HG02970 (cell line): ENCODE results near the gene POLN.
"Not testable (repeated sequence)": the region's sequence is repeated elsewhere in the genome, so short reads cannot be mapped to it uniquely, and the experiment has no call there.

ENCODE experiments used
- ATAC-seq: cut with Tn5 transposase; IDR thresholded peaks from one replicate; pipeline ENCODE4 v1.9.1; 2021; ENCODE audit warnings: mild to moderate bottlenecking, moderate library complexity, moderate number of reproducible peaks; ENCODE audit not compliant: unreplicated experiment, low FRiP score

The POLN gene

GRCh38 chr4:2174061-2174460 lies 67.9 kb downstream of the POLN start:
- ATAC-seq, result no peak

DNA sequence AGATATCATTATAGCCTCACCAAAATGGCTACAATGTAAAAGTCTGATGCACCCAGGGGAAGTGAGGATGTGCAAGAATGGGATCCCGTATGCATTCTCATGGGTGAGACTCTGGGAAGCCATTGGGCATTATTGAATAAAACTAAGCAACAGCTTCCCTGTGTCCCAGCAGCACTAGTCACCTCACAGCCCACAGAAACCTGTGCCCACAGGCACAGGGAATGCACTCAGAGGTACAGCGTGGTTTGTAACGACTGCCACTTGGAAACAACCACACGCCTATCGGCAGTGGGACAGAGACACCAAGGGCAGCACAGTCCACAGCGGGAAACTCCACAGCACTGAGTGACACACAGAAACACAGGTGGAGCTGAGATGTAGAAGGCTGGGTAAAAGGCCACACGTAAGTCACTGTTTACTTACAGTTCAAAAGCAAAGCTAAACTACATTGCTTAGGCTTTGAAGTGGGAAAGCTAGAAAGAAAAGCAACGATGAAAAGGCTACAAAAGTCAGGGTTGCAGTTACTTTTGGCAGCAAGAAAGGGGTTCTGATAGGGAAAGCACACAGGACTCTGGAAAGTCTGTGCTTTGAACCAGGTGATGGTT lies 69.2 kb downstream of the POLN start:
- ATAC-seq, result no peak

GRCh38 chr4:2172161-2172560 lies 69.8 kb downstream of the POLN start:
- ATAC-seq, result no peak

DNA sequence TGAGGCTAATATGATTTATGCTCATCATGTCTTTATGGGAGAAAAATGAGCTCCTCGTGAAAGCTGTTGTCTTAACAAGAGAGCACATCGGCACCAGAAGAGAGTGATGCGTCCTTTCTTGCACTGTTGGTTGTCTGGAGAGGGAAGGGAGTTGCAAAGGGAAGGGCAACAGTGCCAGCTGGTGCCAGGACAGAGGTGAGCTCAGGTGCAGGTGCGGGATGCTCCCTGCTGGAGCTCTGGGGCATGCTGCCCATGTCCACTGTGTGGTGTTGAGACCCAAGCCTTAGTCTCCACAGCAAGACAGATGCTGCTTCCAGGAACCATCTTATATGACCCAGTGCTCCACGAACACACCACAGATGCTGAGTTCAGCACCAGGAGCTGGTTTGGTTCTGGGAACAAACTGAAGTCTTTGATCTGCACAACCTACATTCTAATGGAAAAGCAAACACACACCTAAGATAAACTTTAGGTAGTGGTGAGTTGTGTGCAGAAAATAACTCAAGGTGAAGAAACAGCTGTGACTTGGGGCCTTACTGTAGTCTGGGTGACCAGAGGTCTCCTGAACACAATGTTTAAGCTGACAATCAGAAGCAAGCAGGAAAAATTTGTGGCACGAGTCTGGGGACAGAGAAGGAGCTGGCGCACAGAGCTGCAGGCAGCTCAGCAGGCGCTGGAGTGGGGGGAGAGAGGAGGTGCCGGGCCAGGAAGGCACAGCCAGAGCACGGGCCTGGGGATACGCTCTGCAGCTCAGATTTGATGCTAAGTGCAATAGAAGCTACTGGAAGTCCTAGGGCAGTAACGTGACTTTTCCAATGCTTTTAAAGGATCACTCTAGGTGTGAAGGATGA lies 73.2 kb downstream of the POLN start:
- ATAC-seq, result no peak

GRCh38 chr4:2166253-2166652 lies 75.7 kb downstream of the POLN start:
- ATAC-seq, result no peak

DNA sequence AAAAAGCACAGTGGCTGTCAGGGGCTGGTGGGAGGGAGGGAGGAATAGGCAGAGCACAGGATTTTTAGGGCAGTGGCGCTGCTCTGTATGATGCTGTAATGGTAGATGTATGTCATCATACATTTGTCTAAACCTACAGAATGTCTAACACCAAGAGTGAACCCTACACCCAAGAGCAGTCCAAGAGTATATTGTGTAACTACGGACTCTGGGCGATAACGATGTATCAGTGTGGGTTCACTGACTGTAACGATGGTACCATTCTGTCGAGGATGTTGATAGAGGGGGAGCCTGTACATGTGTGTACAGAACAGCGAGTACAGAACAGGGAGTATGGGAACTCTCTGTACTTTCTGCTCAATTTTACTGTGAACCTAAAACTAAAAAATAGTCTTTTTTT lies 76.5 kb downstream of the POLN start:
- no peak for ATAC-seq

DNA sequence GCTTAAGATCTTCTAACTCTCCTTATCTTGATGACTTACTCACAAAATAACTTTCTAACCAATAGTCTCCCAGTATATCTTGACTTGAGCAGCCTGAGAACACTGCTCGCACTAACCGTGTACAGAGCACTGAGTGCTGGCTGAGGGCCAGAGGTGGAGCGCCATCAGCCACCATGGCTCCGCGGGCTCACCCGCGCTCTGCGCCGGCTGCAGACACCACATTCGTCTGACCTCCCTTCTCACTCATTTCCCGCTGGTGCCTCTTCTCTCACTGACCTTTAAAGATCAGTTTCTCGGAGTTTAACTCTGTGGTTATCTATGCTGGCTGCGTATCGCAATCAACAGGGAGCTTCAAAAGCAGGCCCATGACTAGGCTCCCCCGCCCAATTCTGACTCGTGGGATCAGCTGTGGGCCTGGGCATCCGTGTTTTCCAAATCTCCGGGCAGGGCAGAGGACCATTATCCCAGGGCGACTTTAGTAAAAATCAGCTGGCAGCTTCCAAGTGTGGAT lies 78.6 kb downstream of the POLN start:
- ATAC-seq, result no peak

GRCh38 chr4:2161092-2161703 lies 80.7 kb downstream of the POLN start:
- ATAC-seq, result not testable (repeated sequence)

- no peak for ATAC-seq
Measured at GRCh38 chr4:2159931-2160330, 82.0 kb downstream of the POLN start.

DNA sequence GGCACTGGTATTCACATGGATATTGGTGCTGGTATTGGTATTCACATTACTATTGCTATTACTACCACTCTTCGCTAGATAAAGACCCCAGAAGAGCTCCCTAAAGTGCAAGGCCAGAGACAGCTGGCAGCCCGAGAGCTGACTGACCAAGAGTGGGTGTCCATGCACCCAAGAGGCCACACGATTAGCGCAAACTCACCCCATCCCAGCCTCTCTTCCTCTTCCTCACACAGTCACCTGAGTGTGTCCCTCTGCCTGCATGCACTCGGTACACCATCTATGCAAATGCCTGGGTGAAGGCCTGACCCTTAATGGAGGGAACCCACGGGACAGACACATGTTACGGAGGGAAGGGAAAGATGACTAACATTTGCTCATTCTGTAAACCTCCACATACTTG lies 86.7 kb downstream of the POLN start:
- ATAC-seq, result no peak

DNA sequence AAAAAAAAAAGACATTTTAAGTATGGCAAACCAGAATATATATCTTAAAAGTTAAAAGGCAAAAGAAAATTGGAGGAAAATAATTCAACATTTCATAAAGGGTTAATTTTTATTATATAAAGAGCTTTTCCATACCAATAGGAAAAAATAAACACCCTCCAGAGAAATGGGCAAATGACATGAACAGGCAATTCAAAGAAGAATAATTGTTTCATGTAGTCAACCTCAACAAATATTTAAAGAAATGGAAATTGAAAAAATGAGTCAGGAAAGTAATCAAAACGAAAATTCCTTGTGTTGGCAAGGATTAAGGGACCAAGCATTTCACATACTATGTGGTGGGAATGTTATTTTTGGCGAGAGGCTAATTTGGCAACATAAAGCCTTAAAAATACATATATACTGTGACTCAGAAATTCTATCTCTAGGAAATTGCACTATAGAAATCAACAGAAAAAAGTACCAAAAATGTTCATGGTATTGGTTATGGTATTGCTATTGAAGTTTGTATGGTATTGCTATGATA lies 87.6 kb downstream of the POLN start:
- no peak for ATAC-seq

- ATAC-seq, result no peak
Measured at GRCh38 chr4:2151544-2151943, 90.4 kb downstream of the POLN start.

- no peak for ATAC-seq
Measured at GRCh38 chr4:2150076-2150475, 91.8 kb downstream of the POLN start.

- ATAC-seq, result no peak
Measured at GRCh38 chr4:2142630-2143427, 99.1 kb downstream of the POLN start.

DNA sequence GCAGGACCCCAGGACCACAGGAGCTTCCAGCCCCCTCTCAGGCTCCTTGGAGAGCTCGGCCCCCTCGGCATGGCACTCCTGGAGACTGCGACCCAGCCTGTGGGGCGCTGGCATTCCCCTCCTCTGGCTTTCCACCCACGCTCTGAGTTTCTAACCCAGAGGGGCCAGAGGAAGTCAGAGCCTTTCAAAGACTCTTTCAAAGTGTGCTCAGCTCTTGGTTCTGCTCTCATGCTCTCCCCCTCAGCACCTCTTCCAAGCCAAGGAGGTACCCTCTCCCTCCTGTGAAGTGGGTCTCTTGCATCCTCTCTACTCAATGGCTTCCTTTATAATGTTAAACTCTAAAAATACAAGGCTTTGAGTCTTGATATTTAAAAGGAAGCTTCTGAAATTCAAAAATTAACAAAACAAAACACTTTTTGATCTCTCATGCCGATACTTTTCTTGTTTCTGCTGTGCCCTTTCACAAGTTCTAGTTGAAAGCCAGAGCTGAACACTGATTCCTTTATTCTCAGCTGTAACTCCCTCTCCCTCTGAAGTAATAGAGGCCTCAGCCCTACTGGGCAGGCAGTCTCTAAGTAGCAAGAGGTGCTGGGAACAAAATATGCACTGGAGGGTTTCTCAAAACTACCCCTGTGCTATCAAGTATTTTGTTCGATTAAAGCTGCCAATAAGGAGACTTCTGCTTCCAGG lies 100.0 kb downstream of the POLN start:
- no peak for ATAC-seq

- no peak for ATAC-seq
Measured at GRCh38 chr4:2141022-2141761, 100.7 kb downstream of the POLN start.

DNA sequence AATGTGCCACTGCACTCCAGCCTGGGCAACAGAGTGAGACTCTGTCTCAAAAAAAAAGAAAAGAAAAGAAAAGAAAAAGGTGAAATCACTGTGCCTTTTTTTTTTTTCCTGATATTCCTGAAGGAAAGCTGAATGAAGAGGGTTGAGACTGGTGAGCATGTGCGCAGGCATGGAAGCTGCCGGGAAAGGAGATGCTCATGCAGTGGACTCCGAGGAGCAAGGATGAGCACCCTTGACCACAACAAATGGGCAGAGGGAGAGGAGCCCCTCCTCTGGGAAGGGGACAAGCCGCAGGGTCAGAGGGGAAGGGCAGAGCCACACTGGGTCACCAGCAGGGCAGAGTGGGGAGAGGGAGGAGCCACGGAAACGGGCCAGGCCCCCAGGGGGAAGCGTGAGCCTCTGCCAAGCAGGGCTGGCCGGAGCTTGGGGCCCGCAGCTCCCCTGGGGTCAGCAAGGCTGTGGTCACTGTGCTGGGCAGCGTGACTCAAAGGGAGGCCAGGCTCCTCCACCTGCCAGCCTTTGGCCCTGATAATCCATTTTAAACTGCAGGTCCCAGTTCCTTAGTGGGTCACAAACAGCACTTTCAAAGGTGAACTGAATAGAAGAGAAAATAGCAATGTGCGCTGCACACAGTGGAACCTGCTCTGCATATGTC lies 102.9 kb downstream of the POLN start:
- ATAC-seq, result no peak

GRCh38 chr4:2136726-2137125 lies 105.2 kb downstream of the POLN start:
- no peak for ATAC-seq

- no peak for ATAC-seq
Measured at GRCh38 chr4:2135083-2135482, 106.8 kb downstream of the POLN start.
